SIG-M5 treated with dmso at 0.1 percent for 504 hours (cell line): ENCODE measurements around the gene POLRMT.
"Not testable (repeated sequence)": the region's sequence is repeated elsewhere in the genome, so short reads cannot be mapped to it uniquely, and the experiment has no call there.

Source experiments
- DNase-seq: peaks from one replicate; lab custom pipeline; 2025; ENCODE audit not compliant: unreplicated experiment; lab: John Stamatoyannopoulos, UW

POLRMT gene

DNA sequence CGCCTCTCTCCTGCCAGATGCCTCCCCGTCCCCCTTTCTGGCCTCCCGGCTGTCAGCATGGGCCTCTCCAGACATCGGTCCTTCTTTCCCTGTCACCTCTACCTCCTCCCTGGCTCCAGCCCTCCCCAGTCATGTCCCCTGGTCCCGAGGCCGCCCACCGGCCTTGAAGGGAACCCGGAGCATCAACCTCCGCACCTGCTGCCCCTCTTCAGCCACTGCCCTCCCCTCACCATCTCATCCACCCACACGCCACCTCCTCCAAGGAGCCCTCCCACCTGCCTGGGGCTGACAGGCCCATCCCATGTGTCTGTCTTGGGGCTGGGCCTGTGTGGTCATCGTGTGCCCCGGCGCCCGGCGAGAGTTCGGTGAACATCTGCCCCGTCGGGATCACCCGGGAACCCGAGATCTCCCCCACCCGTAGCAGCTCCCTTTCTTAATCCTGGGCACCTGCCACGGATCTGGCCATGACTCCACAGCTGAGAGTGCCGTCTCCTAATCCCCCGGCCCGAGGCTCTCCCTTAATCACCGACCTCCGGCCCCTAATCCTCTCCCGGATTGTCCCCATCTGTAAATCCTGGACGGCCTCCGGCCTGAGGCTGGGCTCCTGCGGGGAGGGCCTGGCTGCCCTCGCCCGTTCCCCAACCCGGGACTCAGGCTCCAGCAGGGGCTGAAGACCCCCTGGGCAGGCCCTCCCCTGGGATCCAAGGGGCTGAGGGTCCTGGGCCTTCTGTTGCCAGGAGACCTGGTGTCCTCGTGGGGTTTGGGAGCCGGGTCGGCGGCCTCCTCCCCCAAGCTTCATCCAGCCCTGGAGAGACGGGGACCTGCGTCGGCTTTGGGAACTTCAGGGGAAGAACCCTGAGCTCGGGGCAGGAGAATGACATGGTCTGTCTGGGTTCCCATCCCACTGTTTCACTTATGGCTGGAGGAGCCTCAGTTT is 37.7 kb downstream of the POLRMT start:
- DNase-seq, result no peak

DNA sequence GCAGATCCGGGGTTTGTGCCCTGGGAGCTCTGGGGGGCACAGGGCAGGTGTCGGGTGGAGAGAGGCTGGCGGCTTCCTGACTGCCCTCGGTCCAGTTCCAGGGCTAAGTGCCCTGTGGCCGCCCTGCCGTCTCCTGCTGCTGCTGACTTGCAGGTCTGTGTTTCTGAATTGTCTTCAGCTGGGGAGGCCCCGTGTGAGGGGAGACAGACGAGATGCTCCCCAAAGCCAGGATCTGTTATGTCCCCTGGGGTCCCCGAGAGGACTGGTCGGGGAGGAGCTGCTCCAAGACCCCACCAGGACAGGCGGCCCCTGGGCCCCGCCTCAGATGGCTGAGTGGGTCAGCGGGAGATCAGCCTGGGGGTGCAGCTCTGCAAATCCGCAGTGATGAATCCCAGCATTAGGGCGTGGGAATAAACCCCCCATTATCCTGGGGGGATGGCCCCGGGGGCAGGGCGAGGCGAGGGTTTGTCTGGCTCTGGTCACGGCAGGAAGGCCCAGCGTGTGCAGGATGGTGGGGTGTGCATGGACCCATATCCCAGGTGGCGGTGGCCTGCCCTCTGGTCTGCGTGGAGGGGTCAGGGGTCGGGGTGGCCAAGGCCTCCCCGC is 39.0 kb downstream of the POLRMT start:
- DNase-seq, result no peak

DNA sequence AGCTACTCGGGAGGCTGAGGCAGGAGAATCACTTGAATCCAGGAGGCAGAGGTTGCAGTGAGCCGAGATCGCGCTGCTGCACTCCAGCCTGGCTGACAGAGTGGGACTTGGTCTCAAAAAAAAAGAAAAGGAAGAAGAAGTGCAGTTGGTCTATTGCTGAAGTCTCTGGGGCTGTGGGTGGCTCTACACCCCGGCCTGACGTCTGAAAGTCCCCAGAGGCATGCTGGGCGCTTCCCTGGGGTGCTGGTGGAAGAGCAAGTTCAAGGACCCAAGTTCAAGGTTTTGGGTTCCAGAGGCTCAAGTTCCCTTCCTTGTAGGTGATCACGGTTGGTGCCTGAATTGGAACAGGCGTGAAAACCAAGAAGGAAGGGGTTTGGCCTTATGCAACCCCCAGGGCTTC is 39.8 kb downstream of the POLRMT start:
- no peak for DNase-seq

DNA sequence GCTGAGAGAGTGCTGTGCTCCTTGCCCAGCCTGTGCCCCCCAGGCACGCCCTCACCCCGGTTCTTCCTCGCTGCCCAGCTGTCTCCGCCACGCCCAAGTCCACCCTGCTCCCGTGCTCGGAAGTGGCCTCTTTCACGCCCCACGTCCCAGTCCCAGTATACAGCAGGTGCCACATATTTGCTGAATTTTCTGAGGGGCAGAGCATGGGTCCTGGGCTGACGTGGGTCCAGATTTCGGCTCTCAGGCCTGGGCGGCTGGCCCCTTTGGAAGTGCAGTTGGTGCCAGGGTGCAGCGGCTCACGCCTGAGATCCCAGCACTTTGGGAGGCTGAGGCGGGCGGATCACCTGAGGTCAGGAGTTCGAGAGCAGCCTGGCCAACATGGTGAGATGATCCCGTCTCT is 40.3 kb downstream of the POLRMT start:
- no peak for DNase-seq

DNA sequence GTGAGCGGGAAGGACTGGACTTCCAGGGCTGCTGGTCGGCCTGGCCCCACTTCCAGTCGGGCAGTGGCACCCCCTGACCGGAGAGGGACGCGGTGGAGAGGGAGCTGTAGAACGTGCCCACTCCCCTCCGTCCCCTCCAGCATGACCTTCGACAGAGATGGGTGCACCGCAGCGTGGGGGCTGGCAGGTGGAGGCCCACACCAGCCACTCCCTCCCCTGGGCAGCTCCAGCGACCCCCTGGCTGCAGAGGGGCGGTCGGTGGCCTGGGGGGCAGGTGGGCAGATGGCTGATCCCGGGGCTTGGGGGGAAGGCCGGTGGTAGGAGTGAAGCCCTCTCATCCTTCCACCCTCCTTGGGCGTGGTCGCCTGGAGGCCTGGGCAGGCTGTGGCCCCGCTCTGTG is 41.2 kb downstream of the POLRMT start:
- no peak for DNase-seq

DNA sequence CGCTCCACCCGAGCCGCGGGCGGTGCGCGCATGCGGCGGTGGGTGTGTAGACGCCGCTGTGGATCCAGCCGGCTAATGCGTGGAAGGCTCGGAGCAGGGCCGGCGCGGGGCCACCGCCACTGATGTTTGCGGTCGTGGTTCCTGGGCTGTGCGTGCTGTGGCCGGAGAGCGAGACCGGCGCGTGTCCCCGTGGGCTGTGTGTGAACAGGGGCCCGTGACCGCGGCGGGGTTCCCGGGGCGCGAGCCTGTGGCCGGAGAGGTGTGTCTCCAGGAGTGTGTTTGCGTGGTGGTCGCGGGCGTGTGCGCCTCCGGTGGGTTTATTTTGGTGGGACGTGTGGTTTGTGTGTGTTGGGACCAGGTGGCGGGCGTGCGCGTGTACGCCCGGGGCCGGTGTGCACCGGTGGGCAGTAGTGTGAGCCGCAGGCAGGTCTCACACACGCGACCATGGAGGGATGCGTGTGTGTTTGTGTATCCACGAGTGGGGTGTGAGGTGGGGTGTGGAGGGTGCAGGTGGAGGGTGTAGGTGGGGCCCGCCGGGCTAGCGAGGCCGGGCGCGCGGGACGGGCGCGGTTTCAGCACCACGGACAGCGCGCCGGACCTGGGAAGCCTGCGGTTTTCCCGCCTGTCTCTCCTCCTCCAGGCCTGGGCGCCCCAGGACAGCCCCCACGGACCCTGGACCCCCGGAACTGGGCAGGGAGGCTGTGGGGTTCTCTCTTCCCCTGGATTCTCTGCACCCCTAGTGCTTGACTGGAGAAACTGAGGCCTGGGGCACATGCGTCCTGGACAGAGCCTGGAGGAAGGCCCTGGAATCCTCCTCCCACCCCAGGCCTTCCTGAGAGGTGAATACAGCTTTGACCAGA is 42.0 kb downstream of the POLRMT start:
- DNase-seq, result no peak

DNA sequence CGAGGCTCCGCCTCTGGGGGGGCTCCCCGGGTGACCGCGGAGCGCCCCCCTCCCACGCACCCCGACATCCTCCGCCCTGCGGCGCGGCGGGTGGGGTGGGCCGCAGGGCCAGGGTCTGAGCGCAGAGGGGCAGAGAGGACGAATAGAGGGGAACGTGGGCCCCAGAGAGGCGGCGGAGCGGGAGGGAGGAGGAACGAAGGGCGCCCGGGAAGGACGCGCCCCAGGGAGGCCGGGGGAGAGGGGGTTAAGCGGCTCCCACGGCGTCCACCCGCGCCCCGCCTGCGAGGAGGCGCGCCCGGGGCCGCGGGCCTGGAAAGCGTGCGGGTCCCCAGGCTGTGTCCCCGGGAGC is 42.6 kb downstream of the POLRMT start:
- no peak for DNase-seq

DNA sequence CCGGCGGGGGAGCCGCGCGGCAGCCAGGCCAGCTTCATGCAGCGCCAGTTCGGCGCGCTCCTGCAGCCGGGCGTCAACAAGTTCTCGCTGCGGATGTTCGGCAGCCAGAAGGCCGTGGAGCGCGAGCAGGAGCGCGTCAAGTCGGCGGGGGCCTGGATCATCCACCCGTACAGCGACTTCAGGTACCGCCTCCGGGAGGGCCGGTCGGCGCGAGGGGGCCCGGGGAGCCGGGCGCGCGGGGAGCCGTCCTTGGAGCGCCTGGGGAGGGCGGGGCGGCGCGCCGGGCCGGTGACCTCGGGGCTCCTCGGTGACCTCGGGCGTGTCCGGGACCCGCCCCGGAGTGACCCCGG is 43.0 kb downstream of the POLRMT start:
- no peak for DNase-seq

DNA sequence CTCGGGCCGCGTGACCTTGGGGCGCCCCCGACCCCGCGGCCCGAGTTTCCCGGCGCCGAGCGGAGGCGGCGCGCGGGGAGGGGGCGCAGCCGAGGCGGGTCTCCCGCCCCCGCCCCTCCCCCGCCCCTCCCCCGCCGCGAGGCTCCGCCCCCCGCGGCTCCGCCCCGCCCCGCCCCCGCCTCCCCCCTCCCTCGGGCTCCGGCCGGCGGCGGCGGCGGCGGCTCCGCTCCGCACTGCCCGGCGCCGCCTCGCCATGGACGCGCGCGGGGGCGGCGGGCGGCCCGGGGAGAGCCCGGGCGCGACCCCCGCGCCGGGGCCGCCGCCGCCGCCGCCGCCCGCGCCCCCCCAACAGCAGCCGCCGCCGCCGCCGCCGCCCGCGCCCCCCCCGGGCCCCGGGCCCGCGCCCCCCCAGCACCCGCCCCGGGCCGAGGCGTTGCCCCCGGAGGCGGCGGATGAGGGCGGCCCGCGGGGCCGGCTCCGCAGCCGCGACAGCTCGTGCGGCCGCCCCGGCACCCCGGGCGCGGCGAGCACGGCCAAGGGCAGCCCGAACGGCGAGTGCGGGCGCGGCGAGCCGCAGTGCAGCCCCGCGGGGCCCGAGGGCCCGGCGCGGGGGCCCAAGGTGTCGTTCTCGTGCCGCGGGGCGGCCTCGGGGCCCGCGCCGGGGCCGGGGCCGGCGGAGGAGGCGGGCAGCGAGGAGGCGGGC is 43.5 kb downstream of the POLRMT start, which contains the start of gene HCN2:
TSS of gene HCN2 (plus strand) at position 189 of the 703 bp plus-strand sequence. CDS start at position 254, 65 bp downstream.
- DNase-seq, result no peak

DNA sequence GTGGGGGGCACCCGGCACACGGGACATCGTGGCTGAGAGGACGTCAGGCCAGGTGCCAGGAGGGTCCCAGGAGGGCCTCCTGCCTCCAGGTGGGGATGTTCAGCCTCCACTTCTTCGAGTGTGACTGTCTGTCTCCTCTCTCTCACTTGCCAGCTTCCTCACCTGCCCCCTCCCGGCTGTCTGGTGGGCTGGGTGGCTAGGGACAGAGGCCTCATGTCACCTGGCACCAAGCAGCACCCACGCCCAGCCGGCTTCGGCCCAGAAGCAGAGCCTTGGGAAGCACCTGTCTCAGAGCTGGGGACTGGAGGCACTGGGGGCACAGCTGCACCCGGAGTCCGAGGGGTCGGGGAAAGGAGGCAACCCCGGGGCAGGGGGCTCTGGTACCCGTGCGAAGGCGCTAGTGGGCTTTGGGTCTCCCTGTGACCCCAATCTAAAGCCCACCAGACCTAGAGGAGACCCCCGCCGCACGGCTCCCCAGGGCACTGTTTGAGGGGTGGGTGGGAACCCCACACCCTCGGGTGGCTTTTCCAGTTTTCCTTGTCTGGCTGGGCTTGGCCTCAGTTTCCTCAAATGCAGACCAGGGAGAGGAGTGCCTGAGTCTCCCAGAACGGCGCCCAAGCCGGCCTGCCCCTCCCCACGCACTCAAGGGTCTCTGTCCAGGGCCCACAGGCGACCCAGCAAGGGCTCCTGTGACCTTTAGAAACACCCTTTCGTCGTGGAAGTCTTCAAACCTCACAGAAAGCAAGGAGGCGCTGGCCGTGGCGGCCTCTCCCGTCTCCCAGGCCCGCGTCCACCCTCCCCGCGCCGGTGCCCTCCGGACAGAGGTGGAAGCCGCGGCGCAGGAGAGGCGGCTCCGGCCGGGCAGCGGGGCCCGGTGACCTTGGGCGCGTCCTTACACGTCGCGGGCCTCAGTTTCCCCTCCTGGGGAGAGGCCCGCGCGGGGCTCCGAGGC is 44.3 kb downstream of the POLRMT start:
- DNase-seq, result no peak

DNA sequence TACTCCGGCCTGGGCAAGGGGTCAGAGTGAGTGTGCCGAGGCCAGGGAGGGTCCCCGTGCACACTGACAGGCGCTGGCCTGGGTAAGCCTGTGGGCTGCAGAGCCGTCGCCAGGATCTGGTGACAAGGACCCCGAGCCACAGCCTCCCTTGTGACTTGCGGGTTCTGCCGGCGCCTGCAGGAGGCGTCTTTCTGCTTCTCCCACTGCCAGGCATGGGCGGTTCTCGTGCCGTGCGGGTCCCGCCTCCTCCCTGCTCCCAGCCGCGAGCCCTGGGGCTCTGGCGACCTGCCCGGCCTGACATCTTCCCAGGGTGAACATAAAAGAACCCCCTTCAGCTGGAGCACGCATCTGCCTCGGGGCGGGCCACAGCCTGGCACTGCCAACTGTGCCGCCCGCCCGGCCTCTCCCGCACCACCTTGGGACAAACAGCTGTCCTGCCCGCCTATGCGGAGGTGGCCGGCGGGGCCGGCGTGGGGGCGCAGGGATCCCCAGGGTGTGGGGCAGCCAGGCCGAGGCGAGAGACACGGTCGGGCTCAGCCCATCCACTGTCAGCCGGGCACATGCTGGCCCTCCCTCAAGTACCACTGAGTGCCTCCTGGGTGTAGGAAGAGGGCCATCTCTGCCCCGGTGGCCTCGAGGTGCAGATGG is 45.1 kb downstream of the POLRMT start:
- DNase-seq, result peak; percentile 78

DNA sequence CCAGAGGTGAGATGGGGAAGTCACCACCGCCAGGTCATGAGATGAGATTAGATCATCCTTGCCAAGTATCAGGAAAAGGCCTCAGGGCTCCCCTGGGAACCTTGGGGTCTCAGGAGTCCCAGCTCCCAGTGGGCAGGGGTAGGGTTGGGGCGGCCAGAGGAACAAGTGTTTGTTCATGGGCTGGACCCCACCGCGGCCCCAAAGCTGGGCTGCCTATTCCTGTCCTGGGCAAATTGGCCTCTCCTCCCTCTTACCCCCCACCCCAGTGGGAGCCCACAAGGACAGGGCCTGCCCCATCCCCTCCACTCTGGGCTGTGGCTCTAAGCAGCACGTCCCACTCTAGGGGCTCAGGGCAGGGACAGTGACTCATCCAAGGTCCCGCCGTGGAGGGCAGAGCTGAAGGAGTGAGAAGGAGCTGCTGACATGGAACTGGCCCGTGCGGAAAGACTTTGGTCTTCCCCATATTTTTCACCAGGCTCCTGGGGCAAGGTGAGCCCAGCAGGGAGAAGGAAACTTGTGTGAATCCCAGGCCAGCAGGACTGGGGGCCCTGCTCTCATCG is 47.7 kb downstream of the POLRMT start:
- no peak for DNase-seq

DNA sequence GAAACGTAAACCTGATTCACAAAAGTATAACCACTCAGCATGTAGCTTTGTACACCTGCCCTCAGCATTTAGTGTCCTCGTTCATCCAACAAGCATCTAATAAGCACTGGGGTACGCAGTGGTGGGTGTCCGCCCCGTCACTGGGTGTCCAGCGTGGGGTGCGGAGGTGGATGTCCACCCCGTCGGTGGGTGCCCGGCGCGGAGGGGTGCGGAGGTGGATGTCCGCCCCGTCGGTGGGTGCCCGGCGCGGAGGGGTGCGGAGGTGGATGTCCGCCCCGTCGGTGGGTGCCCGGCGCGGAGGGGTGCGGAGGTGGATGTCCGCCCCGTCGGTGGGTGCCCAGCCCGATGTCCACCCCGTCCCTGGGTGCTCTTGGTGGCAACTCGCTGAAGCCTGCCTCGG is 48.2 kb downstream of the POLRMT start:
- not testable (repeated sequence) for DNase-seq

DNA sequence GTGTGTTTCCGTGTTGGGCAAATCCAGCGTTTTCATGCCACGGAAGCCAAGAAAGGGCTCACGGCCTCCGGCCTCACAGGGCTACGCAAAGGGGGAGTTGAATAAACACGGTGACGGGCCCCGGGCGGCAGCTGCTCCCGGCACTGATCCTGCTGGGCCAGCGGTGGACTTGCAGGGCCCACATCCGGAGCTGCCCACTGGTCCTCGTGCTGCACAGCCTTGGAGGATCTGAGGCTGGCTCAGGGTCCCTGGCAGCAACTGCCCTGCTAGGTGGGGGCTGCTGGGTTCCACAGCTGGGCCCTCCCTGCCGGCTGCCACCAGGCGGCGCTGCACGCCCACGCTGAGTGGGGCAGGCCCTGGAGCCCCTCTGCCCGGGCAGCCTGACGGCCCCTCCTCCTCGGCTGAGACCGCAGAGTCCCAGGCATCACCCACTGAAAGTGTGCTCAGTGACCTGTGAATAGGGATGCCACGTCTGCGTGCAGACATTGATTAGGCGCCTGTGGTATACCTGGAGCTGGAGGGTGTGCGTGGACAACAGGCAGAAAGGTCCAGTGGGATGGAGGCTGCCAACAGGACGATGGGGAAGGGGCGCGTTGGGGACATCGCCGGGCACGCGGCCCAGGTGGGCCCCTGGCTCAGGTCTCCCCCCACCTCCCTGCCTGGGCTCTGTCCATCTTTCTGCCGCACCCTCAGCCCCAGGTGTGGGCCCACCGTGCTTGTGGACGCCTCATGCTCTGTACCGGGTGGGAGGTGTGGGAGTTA is 48.9 kb downstream of the POLRMT start:
- no peak for DNase-seq

DNA sequence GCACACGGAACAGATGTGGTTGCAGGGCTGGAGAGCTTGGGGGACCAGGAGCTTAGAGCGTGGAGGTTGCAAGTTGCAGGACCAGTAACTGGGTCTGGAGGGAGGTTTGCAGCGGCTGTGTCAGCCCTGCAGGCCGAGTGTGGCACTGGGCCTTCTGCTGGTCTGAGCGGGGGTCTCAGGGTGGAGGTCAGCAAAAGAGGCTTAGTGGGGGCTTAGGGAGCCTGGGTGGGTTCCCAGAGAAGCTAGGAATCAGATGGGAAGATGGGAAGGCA is 49.4 kb downstream of the POLRMT start:
- DNase-seq, result no peak

DNA sequence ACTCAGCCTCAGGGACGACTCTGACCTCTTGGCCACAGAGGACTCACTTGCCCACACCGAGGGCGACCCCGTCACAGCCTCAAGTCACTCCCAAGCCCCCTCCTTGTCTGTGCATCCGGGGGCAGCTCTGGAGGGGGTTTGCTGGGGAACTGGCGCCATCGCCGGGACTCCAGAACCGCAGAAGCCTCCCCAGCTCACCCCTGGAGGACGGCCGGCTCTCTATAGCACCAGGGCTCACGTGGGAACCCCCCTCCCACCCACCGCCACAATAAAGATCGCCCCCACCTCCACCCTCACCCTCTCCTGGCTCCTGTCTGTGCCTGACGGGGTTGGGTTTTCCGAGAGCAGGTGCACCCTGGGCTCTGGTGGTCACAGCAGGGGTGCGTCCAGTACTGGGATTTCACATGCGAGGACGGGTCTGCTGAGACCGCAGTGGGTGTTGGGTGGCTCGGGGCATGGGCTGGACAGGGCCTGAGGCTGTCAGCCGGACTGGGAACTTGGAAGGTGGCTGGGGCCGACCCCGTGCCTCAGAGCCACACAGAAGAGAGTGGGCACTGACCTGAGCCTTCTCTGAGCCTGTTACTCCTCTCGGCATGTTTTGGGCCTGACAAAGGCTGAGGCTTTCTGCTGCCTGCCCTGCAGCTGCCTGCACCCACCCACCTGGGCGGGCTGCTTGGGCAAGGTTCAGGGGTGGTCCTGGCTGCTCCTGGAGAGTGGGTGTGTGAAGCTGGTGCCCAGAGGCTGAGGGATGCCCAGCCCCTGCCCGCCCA is 50.0 kb downstream of the POLRMT start:
- no peak for DNase-seq

DNA sequence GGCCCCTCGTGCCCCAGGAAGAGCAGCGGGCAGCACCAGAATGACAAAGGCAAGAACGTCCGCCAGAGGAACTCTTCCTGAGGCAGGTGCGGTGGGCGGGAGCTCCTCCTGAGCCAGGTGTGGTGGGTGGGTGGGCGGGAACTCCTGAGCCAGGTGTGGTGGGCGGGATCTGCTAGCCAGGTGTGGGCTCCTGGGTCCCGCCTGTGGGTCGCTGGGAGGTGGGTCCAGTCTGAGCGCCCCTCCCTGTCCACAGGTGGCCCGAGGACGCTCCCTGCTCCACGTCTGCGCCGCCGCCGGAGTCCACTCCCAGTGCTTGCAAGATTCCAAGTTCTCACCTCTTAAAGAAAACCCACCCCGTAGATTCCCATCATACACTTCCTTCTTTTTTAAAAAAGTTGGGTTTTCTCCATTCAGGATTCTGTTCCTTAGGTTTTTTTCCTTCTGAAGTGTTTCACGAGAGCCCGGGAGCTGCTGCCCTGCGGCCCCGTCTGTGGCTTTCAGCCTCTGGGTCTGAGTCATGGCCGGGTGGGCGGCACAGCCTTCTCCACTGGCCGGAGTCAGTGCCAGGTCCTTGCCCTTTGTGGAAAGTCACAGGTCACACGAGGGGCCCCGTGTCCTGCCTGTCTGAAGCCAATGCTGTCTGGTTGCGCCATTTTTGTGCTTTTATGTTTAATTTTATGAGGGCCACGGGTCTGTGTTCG is 50.7 kb downstream of the POLRMT start:
- DNase-seq, result no peak
